SH-SY5Y (cell line): ENCODE measurements around the gene ECM2.

Experiments used
- GATA2 ChIP-seq: IDR thresholded peaks from 2 replicates; pipeline ENCODE4 v1.6.1; 2011; ENCODE audit warnings: mild to moderate bottlenecking, low read depth, low read length
- GATA3 ChIP-seq: IDR thresholded peaks from 2 replicates; pipeline ENCODE4 v1.6.1; 2011; ENCODE audit warnings: low read depth, mild to moderate bottlenecking, low read length, moderate library complexity

Gene ECM2

GRCh38 chr9:92474587-92474986 is 61.2 kb downstream of the ECM2 start:
- no peak for TF ChIP-seq GATA3
- TF ChIP-seq GATA2, result no peak

DNA sequence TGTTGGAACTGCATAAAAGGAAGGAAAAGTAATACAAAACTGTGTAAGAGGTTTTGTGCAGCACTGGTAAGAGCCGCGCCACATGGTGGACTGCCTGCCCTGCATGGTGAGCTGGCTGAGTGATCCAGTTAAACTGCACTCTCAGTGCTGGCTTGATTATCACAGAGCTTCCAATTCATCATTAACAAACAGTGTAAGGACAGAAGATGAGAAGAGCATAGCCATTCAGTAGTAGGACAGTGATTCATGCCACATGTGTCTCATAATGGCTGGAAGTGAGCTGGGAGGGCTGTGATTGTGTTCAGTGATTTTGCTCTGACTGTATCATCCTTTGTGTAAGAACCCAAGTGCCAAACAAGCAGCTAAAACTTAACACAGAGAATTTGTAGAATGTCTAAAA is 67.6 kb downstream of the ECM2 start:
- no peak for TF ChIP-seq GATA3
- no peak for TF ChIP-seq GATA2

- TF ChIP-seq GATA3 (no peak), GATA2 (no peak)
Observed at GRCh38 chr9:92467511-92467910, 68.3 kb downstream of the ECM2 start.

GRCh38 chr9:92467041-92467440 is 68.7 kb downstream of the ECM2 start:
- no peak for TF ChIP-seq GATA3
- no peak for TF ChIP-seq GATA2

DNA sequence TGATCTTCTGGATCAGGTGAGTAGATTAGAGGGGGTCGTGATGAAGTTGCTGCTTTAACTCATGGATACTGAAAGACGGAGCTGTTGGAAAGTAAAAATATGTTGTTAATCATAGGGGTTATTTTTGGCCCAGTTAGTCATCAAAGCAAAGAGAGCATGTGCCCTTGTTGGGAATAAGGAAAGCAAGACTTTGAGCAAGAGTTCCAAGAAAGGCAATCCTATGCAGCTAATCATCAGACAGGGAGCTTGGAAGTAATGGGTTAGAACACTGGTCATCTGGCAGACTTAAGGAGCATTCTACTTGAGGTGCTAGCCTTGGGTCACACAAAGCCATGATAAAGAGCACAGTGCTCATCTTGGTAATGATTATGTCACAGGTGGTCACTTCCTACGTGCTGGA is 71.8 kb downstream of the ECM2 start:
- TF ChIP-seq GATA2 (no peak), GATA3 (no peak)

GRCh38 chr9:92463387-92463786 is 72.4 kb downstream of the ECM2 start:
- TF ChIP-seq GATA3 (no peak), GATA2 (no peak)

GRCh38 chr9:92457576-92457975 is 78.2 kb downstream of the ECM2 start:
- TF ChIP-seq GATA3 (no peak), GATA2 (no peak)

GRCh38 chr9:92455217-92455616 is 80.6 kb downstream of the ECM2 start:
- no peak for TF ChIP-seq GATA2
- no peak for TF ChIP-seq GATA3

- no peak for TF ChIP-seq GATA2
- TF ChIP-seq GATA3, result no peak
Observed at GRCh38 chr9:92446536-92446935, 89.3 kb downstream of the ECM2 start.
